K562 (cell line): ENCODE measurements around the gene CKMT2.
"Not testable (repeated sequence)": the region's sequence is repeated elsewhere in the genome, so short reads cannot be mapped to it uniquely, and the experiment has no call there.

Experiments
- CTCF ChIP-seq, 3 experiments: IDR thresholded peaks in 2 of 3; conservative IDR thresholded peaks in 1 of 3; 2 replicates each; pipeline ENCODE4 v1.5.1; 2011 to 2012; ENCODE audit warnings: low read length in 3 of 3, mild to moderate bottlenecking in 3 of 3, control low read depth in 2 of 3, improper control_type of control experiment in 1 of 3, inconsistent platforms in 1 of 3, low read depth in 1 of 3, mixed read lengths in 1 of 3, moderate library complexity in 1 of 3; ENCODE audit not compliant: insufficient read depth in 2 of 3
- ELF4 ChIP-seq: fragments of 450-650 bp; formaldehyde crosslinking; IDR thresholded peaks from 2 replicates; pipeline ENCODE4 v1.4.0; 2022; ENCODE audit warnings: missing genetic modification characterization
- MEF2D ChIP-seq: conservative IDR thresholded peaks from 2 replicates; pipeline ENCODE4 v1.6.1; 2016; ENCODE audit warnings: low read depth, missing genetic modification characterization, missing compliant biosample characterization
- RBBP5 ChIP-seq: fragments of 200-600 bp; sonication (generic); IDR thresholded peaks from 2 replicates; pipeline ENCODE4 v1.6.1; 2012; ENCODE audit warnings: borderline replicate concordance, mild to moderate bottlenecking, low read length, control low read depth, inconsistent platforms; ENCODE audit not compliant: insufficient read depth, poor library complexity, severe bottlenecking
- YBX1 ChIP-seq: fragments of 450-650 bp; IDR thresholded peaks from 2 replicates; pipeline ENCODE4 v1.7.1; 2016; ENCODE audit warnings: mild to moderate bottlenecking
- YY1 ChIP-seq, 3 experiments: IDR thresholded peaks; 2 replicates each; pipeline ENCODE4 v1.6.1; 2011; ENCODE audit warnings: low read length in 2 of 3, mild to moderate bottlenecking in 2 of 3, moderate library complexity in 2 of 3, borderline replicate concordance in 1 of 3, control low read depth in 1 of 3, low read depth in 1 of 3; ENCODE audit not compliant: insufficient read depth in 3 of 3, insufficient replicate concordance in 2 of 3, control insufficient read depth in 1 of 3, insufficient read length in 1 of 3; ENCODE audit errors: extremely low read depth in 1 of 3
- ZBTB40 ChIP-seq, 2 experiments: fragments of 450-650 bp in 1 of 2; sonication (generic) in 1 of 2; formaldehyde crosslinking in 1 of 2; IDR thresholded peaks; 2 replicates each; pipeline versions ENCODE4 v1.7.1 to v1.9.0; 2016 to 2022; ENCODE audit warnings: inconsistent platforms in 1 of 2, mild to moderate bottlenecking in 1 of 2, missing genetic modification reagents in 1 of 2
- ZBTB7A ChIP-seq: IDR thresholded peaks from 2 replicates; pipeline ENCODE4 v1.6.1; 2011; ENCODE audit warnings: low read depth, mild to moderate bottlenecking, low read length, moderate library complexity, borderline replicate concordance; ENCODE audit not compliant: control insufficient read depth

- not testable (repeated sequence) for TF ChIP-seq ZBTB40 (IDR thresholded peaks at IDR 0.05); ZBTB40 (CRISPR knock-in tag; IDR thresholded peaks at IDR 0.05); ELF4; CTCF (IDR thresholded peaks at IDR 0.05 in 2 of 3, conservative IDR thresholded peaks at IDR 0.05 in 1 of 3; ENCODE audit: insufficient read depth in 2 of 3, low read depth in 1 of 3, low read length in 3 of 3); YBX1; RBBP5; ZBTB7A; MEF2D (tag); YY1 (IDR thresholded peaks at IDR 0.05; ENCODE audit: borderline replicate concordance in 1 of 3, control insufficient read depth in 1 of 3, extremely low read depth in 1 of 3, insufficient read depth in 3 of 3, insufficient read length in 1 of 3, insufficient replicate concordance in 2 of 3, low read depth in 1 of 3, low read length in 2 of 3)
These were observed 60.9 kb downstream of the CKMT2 start for GRCh38 chr5:81294021-81294420.
